Mammary epithelial cell (primary cell): ENCODE measurements around the gene ATG4C.
"Not testable (repeated sequence)": the region's sequence is repeated elsewhere in the genome, so short reads cannot be mapped to it uniquely, and the experiment has no call there.

Source experiments
- EZH2 ChIP-seq: IDR thresholded peaks from 2 replicates; pipeline ENCODE4 v1.6.1; 2012; ENCODE audit warnings: low read length, inconsistent platforms, borderline replicate concordance
- TF ChIP-seq, protein P1 (sequence below), 2 donors: IDR thresholded peaks in 1 of 2; conservative IDR thresholded peaks in 1 of 2; 2 replicates each; pipeline ENCODE4 v1.5.1; 2011 to 2012; ENCODE audit warnings: inconsistent platforms in 2 of 2, low read length in 2 of 2, mild to moderate bottlenecking in 2 of 2, control low read depth in 1 of 2, low read depth in 1 of 2; ENCODE audit not compliant: insufficient read depth in 1 of 2; ENCODE audit errors: extremely low read depth in 1 of 2

DNA sequence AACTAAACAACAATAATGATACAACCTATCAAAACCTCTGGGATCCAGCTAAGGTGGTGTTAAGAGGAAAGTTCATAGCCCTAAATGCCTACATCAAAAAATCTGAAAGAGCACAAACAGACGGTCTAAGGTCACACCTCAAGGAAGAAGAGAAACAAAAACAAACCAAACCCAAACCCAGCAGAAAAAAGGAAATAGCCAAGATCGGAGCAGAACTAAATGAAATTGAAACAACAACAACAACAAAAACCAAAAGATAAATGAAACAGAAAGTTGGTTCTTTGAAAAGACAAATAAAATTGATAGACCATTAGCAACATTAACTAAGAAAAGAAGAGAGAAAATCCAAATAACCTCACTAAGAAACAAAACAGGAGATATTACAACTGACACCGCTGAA is 43.2 kb upstream of the ATG4C start:
- TF ChIP-seq, protein P1, sequence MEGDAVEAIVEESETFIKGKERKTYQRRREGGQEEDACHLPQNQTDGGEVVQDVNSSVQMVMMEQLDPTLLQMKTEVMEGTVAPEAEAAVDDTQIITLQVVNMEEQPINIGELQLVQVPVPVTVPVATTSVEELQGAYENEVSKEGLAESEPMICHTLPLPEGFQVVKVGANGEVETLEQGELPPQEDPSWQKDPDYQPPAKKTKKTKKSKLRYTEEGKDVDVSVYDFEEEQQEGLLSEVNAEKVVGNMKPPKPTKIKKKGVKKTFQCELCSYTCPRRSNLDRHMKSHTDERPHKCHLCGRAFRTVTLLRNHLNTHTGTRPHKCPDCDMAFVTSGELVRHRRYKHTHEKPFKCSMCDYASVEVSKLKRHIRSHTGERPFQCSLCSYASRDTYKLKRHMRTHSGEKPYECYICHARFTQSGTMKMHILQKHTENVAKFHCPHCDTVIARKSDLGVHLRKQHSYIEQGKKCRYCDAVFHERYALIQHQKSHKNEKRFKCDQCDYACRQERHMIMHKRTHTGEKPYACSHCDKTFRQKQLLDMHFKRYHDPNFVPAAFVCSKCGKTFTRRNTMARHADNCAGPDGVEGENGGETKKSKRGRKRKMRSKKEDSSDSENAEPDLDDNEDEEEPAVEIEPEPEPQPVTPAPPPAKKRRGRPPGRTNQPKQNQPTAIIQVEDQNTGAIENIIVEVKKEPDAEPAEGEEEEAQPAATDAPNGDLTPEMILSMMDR (conservative IDR thresholded peaks at IDR 0.05 in 1 of 2, IDR thresholded peaks at IDR 0.05 in 1 of 2; ENCODE audit: extremely low read depth in 1 of 2, insufficient read depth in 1 of 2, low read depth in 1 of 2, low read length in 2 of 2) = not testable (repeated sequence)
- TF ChIP-seq EZH2 = not testable (repeated sequence)
